ENCODE results near the gene NADSYN1. TPM values are rescaled to one million over a fixed set of nuclear protein-coding genes. Genes with fewer than 3 reads are reported as not detected.

NADSYN1 gene
- total and polyA plus RNA-seq, 2 donors (not counting 1 experiment from before 2014, with no cell fraction given), result 22.0 to 81.7 TPM

- no peaks in the 10 kb centered on the region for H3K9me3 ChIP-seq (ENCODE audit: control insufficient read depth, insufficient read depth, low read depth, low read length)
- DNase-seq (ENCODE audit: low read depth in 2 of 2), result no peak
- H3K9ac ChIP-seq (ENCODE audit: insufficient read depth, low read length), result no peak overlapping the region
- H3K4me3 ChIP-seq (replicated peaks in 1 of 4; ENCODE audit: control extremely low read depth in 1 of 4, insufficient read depth in 1 of 4, low read depth in 3 of 4, low read length in 4 of 4), result no peak overlapping the region
- no peak overlapping the region for H2AFZ ChIP-seq (ENCODE audit: low read length)
- TF ChIP-seq EZH2 (IDR thresholded peaks at IDR 0.05; ENCODE audit: low read length, missing control alignments) (no peak), CTCF (conservative IDR thresholded peaks at IDR 0.05 in 1 of 2, IDR thresholded peaks at IDR 0.05 in 1 of 2; ENCODE audit: low read depth in 1 of 2, low read length in 2 of 2) (no peak)
- peaks cover 22% of the 10 kb centered on the region for H3K36me3 ChIP-seq (ENCODE audit: control insufficient read depth, insufficient read depth, low read length)
- H3K27ac ChIP-seq (ENCODE audit: insufficient read depth, low read length), result no peak overlapping the region
- no peaks in the 10 kb centered on the region for H3K27me3 ChIP-seq (ENCODE audit: control insufficient read depth, insufficient read depth, low read length)
- no peaks in the 10 kb centered on the region for H4K20me1 ChIP-seq (ENCODE audit: control insufficient read depth, extremely low read depth, insufficient read depth, low read length)
- no peaks in the 10 kb centered on the region for H3K79me2 ChIP-seq (ENCODE audit: control insufficient read depth, insufficient read depth, low read length)
- H3K4me2 ChIP-seq (ENCODE audit: extremely low read depth, insufficient read depth, low read length), result no peak overlapping the region
- H3K4me1 ChIP-seq (ENCODE audit: control insufficient read depth, extremely low read depth, insufficient read depth, low read length), result no peaks in the 10 kb centered on the region
These were observed 19.4 kb downstream of the NADSYN1 start for GRCh38 chr11:71472357-71472885.

- H3K79me2 ChIP-seq (ENCODE audit: control insufficient read depth, insufficient read depth, low read length), result no peaks in the 10 kb centered on the region
- H3K9me3 ChIP-seq (ENCODE audit: control insufficient read depth, insufficient read depth, low read depth, low read length), result no peaks in the 10 kb centered on the region
- no peak overlapping the region for H2AFZ ChIP-seq (ENCODE audit: low read length)
- TF ChIP-seq EZH2 (IDR thresholded peaks at IDR 0.05; ENCODE audit: low read length, missing control alignments), result no peak
- TF ChIP-seq CTCF (conservative IDR thresholded peaks at IDR 0.05 in 1 of 2, IDR thresholded peaks at IDR 0.05 in 1 of 2; ENCODE audit: low read depth in 1 of 2, low read length in 2 of 2), result no peak
- H3K27me3 ChIP-seq (ENCODE audit: control insufficient read depth, insufficient read depth, low read length), result no peaks in the 10 kb centered on the region
- H3K9ac ChIP-seq (ENCODE audit: insufficient read depth, low read length), result no peak overlapping the region
- H3K36me3 ChIP-seq (ENCODE audit: control insufficient read depth, insufficient read depth, low read length), result peaks cover 27% of the 10 kb centered on the region
- no peak for DNase-seq (ENCODE audit: low read depth in 2 of 2)
- no peak overlapping the region for H3K4me2 ChIP-seq (ENCODE audit: extremely low read depth, insufficient read depth, low read length)
- H4K20me1 ChIP-seq (ENCODE audit: control insufficient read depth, extremely low read depth, insufficient read depth, low read length), result no peaks in the 10 kb centered on the region
- no peaks in the 10 kb centered on the region for H3K4me1 ChIP-seq (ENCODE audit: control insufficient read depth, extremely low read depth, insufficient read depth, low read length)
- no peak overlapping the region for H3K27ac ChIP-seq (ENCODE audit: insufficient read depth, low read length)
- no peak overlapping the region for H3K4me3 ChIP-seq (replicated peaks in 1 of 4; ENCODE audit: control extremely low read depth in 1 of 4, insufficient read depth in 1 of 4, low read depth in 3 of 4, low read length in 4 of 4)
These were observed 20.2 kb downstream of the NADSYN1 start for GRCh38 chr11:71472941-71473792.

GRCh38 chr11:71473793-71474080 is 20.7 kb downstream of the NADSYN1 start:
- no peak overlapping the region for H3K4me2 ChIP-seq (ENCODE audit: extremely low read depth, insufficient read depth, low read length)
- no peaks in the 10 kb centered on the region for H3K4me1 ChIP-seq (ENCODE audit: control insufficient read depth, extremely low read depth, insufficient read depth, low read length)
- no peak for DNase-seq (ENCODE audit: low read depth in 2 of 2)
- no peak overlapping the region for H3K27ac ChIP-seq (ENCODE audit: insufficient read depth, low read length)
- H4K20me1 ChIP-seq (ENCODE audit: control insufficient read depth, extremely low read depth, insufficient read depth, low read length), result no peaks in the 10 kb centered on the region
- no peaks in the 10 kb centered on the region for H3K79me2 ChIP-seq (ENCODE audit: control insufficient read depth, insufficient read depth, low read length)
- H2AFZ ChIP-seq (ENCODE audit: low read length), result no peak overlapping the region
- no peaks in the 10 kb centered on the region for H3K9me3 ChIP-seq (ENCODE audit: control insufficient read depth, insufficient read depth, low read depth, low read length)
- H3K36me3 ChIP-seq (ENCODE audit: control insufficient read depth, insufficient read depth, low read length), result peaks cover 30% of the 10 kb centered on the region
- H3K9ac ChIP-seq (ENCODE audit: insufficient read depth, low read length), result no peak overlapping the region
- H3K27me3 ChIP-seq (ENCODE audit: control insufficient read depth, insufficient read depth, low read length), result no peaks in the 10 kb centered on the region
- no peak overlapping the region for H3K4me3 ChIP-seq (replicated peaks in 1 of 4; ENCODE audit: control extremely low read depth in 1 of 4, insufficient read depth in 1 of 4, low read depth in 3 of 4, low read length in 4 of 4)
- TF ChIP-seq EZH2 (IDR thresholded peaks at IDR 0.05; ENCODE audit: low read length, missing control alignments) (no peak), CTCF (conservative IDR thresholded peaks at IDR 0.05 in 1 of 2, IDR thresholded peaks at IDR 0.05 in 1 of 2; ENCODE audit: low read depth in 1 of 2, low read length in 2 of 2) (no peak)

All from fibroblast of lung (primary cell).